Measurements from ENCODE around the gene TUBAL3. TPM values are rescaled to one million over a fixed set of nuclear protein-coding genes. Genes with fewer than 3 reads are reported as not detected.
A peak's percentile ranks its signal among the peaks of the same experiment; 100 is the strongest.

Gene TUBAL3
- total and polyA plus RNA-seq, 2 of the 4 experiments (the other 2 are of a cell fraction): not detected

- Histone ChIP-seq H3K36me3 (ENCODE audit: control insufficient read depth, insufficient read depth, low read length) (no peaks in the 10 kb centered on the region), H3K56ac (ENCODE audit: extremely low read depth, insufficient read depth, low read length) (no peak overlapping the region), H2BK120ac (ENCODE audit: low read depth, low read length) (no peak overlapping the region), H4K91ac (ENCODE audit: insufficient read depth, low read depth, low read length) (no peak overlapping the region), H3K4me1 (ENCODE audit: control insufficient read depth, insufficient read depth, low read length) (no peaks in the 10 kb centered on the region), H3K9me3 (ENCODE audit: control insufficient read depth, insufficient read depth, low read length) (no peaks in the 10 kb centered on the region; the same call in 1 of the 2 replicates), H4K20me1 (ENCODE audit: insufficient read depth, low read length) (no peaks in the 10 kb centered on the region), H2AK9ac (replicated peaks; ENCODE audit: low read depth, low read length, poor library complexity) (no peak overlapping the region), H2AFZ (replicated peaks; ENCODE audit: low read length, poor library complexity) (no peak overlapping the region), H3K9me1 (ENCODE audit: insufficient read depth, low read length) (no peaks in the 10 kb centered on the region), H2AK5ac (ENCODE audit: low read depth, low read length) (no peak overlapping the region), H4K5ac (ENCODE audit: low read depth, low read length) (no peak overlapping the region), H3K14ac (replicated peaks; ENCODE audit: low read depth, low read length) (no peak overlapping the region), H3K18ac (ENCODE audit: low read depth, low read length) (no peak overlapping the region), H3K27ac (ENCODE audit: insufficient read depth, low read length) (no peak overlapping the region), H4K8ac (ENCODE audit: low read depth in 2 of 2, low read length in 2 of 2) (no peak overlapping the region), H2BK5ac (ENCODE audit: low read depth, low read length, poor library complexity, severe bottlenecking) (no peak overlapping the region), H3K27me3 (ENCODE audit: control insufficient read depth, insufficient read depth, low read length) (peaks cover 3% of the 10 kb centered on the region; the same call in 1 of the 2 replicates), H3K79me1 (ENCODE audit: low read depth in 1 of 2, low read length in 2 of 2) (no peaks in the 10 kb centered on the region), H2BK20ac (ENCODE audit: low read depth, low read length) (no peak overlapping the region), H3K4me2 (ENCODE audit: low read depth, low read length) (no peak overlapping the region), H3K23ac (ENCODE audit: low read depth, low read length) (no peak overlapping the region), H3K4me3 (ENCODE audit: insufficient read depth, low read depth, low read length) (no peak overlapping the region), H3K4ac (ENCODE audit: low read depth, low read length) (no peak overlapping the region), H3K9ac (ENCODE audit: low read depth, low read length) (no peak overlapping the region), H2BK15ac (ENCODE audit: low read depth, low read length) (no peak overlapping the region)
- no CpG with 5 or more reads among the region's 4 CpGs for WGBS, 2 experiments (ENCODE audit: extremely low coverage in 2 of 2, insufficient read length in 1 of 2)
- dilution Hi-C loops (cut with HindIII; ENCODE audit: low sequenced_read_pairs, unreplicated experiment) (no loop called here), intact Hi-C loops (cut with micrococcal nuclease) (no loop called here), in situ Hi-C loops (cut with MboI; ENCODE audit: low sequenced_read_pairs) (no loop called here)
- TF ChIP-seq MAFK (IDR thresholded peaks at IDR 0.05; ENCODE audit: low read depth, low read length) (no peak), USF2 (IDR thresholded peaks at IDR 0.05; ENCODE audit: low read depth, low read length) (no peak)
- DNase-seq: no peak
- ChIA-PET CTCF (interaction anchor here (1.3 kb wide), 1 partner anchor 527 kb away, joined by 4 read pairs; no protein-coding TSS in a partner anchor), POLR2A (ENCODE audit: unreplicated experiment) (no interaction called here)
- ATAC-seq (ENCODE audit: low read depth): 0 out of 2 replicates have a peak, but pooled peaks have one; percentile 49
- BruUV-seq (replicated peaks): no TSS peak
Observed at GRCh38 chr10:5376450-5376849, 28.2 kb downstream of the TUBAL3 start.
